Vagina (tissue), 2 donors: ENCODE measurements around the gene PDCD4.

Experiments
- POLR2A ChIP-seq, 2 donors: fragments of 450-650 bp; IDR thresholded peaks; one replicate each; pipeline ENCODE4 v1.6.1; 2017; ENCODE audit warnings: antibody characterized with exemption in 2 of 2, mild to moderate bottlenecking in 2 of 2, moderate library complexity in 2 of 2
- POLR2AphosphoS5 ChIP-seq, 2 donors: sonication (generic); formaldehyde crosslinking; IDR thresholded peaks; one replicate each; pipeline ENCODE4 v1.9.0; 2017; ENCODE audit warnings: antibody characterized with exemption in 2 of 2, mild to moderate bottlenecking in 2 of 2, low read depth in 1 of 2; ENCODE audit not compliant: insufficient read depth in 1 of 2
- TF ChIP-seq, protein P1 (sequence below), 3 experiments: fragments of 450-650 bp in 2 of 3; fragments of 200-600 bp in 1 of 3; sonication (generic) in 1 of 3; IDR thresholded peaks; one replicate each; pipeline ENCODE4 v1.5.1; 2017 to 2019; ENCODE audit warnings: antibody characterized with exemption in 3 of 3, mild to moderate bottlenecking in 2 of 3, moderate library complexity in 2 of 3

DNA sequence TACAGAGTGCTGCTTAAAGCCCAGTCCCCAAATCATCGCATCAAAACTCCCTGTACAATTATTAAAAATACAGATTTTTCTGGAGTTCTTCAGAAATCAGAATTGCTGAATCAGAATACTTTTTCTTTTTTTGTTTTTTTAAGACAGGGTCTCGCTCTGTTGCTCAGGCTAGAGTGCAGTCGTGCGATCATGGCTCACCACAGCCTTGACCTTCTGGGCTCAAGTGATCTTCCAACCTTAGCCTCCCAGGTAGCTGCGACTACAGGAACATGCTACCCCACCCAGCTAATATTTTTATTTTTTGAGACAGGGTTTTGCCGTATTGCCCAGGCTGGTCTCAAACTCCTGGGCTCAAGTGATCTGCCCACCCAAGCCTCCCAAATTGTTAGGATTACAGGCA is 43.3 kb downstream of the PDCD4 start:
- TF ChIP-seq, protein P1, sequence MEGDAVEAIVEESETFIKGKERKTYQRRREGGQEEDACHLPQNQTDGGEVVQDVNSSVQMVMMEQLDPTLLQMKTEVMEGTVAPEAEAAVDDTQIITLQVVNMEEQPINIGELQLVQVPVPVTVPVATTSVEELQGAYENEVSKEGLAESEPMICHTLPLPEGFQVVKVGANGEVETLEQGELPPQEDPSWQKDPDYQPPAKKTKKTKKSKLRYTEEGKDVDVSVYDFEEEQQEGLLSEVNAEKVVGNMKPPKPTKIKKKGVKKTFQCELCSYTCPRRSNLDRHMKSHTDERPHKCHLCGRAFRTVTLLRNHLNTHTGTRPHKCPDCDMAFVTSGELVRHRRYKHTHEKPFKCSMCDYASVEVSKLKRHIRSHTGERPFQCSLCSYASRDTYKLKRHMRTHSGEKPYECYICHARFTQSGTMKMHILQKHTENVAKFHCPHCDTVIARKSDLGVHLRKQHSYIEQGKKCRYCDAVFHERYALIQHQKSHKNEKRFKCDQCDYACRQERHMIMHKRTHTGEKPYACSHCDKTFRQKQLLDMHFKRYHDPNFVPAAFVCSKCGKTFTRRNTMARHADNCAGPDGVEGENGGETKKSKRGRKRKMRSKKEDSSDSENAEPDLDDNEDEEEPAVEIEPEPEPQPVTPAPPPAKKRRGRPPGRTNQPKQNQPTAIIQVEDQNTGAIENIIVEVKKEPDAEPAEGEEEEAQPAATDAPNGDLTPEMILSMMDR (IDR thresholded peaks at IDR 0.05): no peak
- TF ChIP-seq POLR2AphosphoS5 (IDR thresholded peaks at IDR 0.05; ENCODE audit: insufficient read depth in 1 of 2, low read depth in 1 of 2): no peak
- TF ChIP-seq POLR2A (IDR thresholded peaks at IDR 0.05): no peak
